Measurements from ENCODE around the gene GP1BB.

GP1BB gene

DNA sequence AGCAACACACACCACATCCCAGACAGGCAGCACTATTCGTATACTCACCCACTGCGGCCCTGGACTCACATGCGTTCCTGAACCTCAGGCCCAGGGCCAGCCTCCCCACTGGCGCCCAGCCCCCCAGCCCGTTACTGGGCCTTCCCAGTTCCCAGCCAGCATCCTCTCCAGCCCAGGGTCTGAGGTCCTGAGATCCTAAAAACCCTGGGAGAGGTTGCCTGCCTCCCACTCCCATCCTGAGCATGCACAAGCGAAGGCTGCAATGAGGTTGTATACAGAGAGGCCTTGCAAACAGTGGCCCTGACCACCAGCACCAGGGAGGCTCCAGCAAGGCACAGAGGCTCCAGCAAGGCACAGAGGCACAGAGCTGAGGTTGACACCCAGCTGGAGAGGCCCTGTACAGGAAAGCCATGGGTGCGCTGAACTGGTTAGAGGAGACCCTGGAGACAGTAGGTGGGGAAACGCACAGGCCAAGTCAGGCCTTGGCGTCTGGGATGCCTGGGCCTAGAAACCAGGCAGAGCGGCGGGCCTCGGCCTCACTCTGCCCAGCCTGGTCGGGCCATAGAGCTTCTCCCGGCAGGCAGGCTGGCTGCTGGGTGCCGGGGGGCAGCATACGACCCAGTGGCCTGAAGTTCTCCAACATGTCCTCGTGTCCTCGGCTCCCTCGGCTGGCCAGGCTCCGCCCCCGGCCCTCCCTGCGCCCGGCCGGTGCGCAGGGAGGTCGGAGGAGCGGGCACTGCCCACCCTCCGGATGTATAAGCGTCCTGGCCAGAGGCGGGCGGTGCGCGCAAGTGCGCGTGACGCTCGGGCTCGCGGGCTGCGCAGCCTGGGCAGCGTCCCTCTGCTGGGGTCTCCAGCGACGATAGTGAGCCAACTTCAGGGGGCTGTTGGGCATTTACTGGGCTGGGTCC is 34.9 kb downstream of the GP1BB start:
- peaks cover 28% of the 10 kb centered on the region for H3K27me3 ChIP-seq (ENCODE audit: control insufficient read depth, insufficient read depth, low read length)
- H3K4me2 ChIP-seq (ENCODE audit: low read length): no peak overlapping the region
- no peaks in the 10 kb centered on the region for H3K9me3 ChIP-seq (replicated peaks; ENCODE audit: low read length)
- no peak overlapping the region for H3K9ac ChIP-seq (ENCODE audit: low read depth, low read length)
- no peaks in the 10 kb centered on the region for H3K36me3 ChIP-seq (ENCODE audit: insufficient read depth, low read length)
- no peak overlapping the region for H3K4me3 ChIP-seq (ENCODE audit: low read length)
- H3K4me1 ChIP-seq (ENCODE audit: control insufficient read depth, insufficient read depth, low read length): peaks cover 6% of the 10 kb centered on the region

DNA sequence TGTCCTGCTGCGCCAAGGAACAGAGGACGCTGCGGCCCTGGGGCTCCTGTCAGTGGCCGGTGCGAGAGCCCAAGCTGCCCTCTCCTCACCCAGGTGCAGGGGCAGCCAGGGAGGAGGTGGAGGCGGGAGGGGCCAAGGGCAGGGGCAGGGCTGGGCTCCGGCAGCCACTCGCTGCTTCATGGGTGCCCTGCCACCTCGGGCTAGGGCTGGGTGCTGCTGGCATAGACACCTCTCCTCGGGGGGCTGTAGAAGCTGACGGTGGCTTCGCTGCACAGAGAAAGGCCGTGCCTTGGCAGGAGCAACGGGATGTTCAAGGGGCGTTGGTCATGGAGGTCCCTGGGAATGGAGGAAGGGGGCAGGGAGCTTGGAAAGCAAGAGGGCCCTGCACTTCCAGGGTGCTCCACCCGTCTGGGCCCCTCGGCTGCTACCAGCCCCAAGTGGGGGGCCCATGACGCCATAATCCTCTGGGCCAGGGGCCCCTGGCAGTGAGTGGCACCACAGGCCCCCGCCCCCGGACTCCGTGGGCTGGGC is 35.6 kb downstream of the GP1BB start:
- Histone ChIP-seq H3K9me3 (replicated peaks; ENCODE audit: low read length) (no peaks in the 10 kb centered on the region), H3K4me1 (ENCODE audit: control insufficient read depth, insufficient read depth, low read length) (peaks cover 10% of the 10 kb centered on the region), H3K9ac (ENCODE audit: low read depth, low read length) (no peak overlapping the region), H3K4me2 (ENCODE audit: low read length) (no peak overlapping the region), H3K36me3 (ENCODE audit: insufficient read depth, low read length) (peaks cover 4% of the 10 kb centered on the region), H3K4me3 (ENCODE audit: low read length) (no peak overlapping the region), H3K27me3 (ENCODE audit: control insufficient read depth, insufficient read depth, low read length) (peaks cover 21% of the 10 kb centered on the region)

DNA sequence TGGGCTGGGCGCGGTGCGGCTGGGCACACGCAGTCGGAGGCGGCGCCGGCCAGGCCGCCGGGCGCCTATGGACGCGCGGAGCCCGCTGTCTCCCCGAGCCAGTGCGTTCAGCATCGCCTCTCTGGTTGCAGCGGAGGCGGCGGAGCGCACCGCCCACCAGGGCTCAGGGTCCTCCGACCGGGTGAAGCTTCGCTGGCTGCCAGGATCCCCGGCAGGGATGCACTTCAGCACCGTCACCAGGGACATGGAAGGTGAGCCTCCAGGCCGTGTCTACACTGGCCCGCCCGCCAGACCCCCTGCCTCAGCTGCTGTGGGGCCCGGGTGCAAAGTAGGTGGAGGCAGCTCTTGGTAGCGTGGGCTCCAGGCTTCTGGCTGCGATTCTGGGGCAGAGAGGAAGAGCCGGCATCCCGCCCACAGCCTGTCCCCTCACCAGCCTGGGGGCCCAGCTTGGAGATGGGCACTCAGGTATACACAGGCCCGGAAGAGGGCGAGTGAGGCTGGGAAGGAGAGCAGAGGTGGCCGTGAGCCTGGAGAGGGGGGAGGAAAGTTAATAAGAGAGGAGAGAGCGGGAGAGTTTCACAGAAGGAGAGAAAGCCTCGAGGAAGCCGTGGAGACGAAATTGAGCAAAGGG is 36.2 kb downstream of the GP1BB start:
- peaks cover 10% of the 10 kb centered on the region for H3K4me1 ChIP-seq (ENCODE audit: control insufficient read depth, insufficient read depth, low read length)
- H3K36me3 ChIP-seq (ENCODE audit: insufficient read depth, low read length): peaks cover 6% of the 10 kb centered on the region
- peak overlapping the region; percentile 78 for H3K9ac ChIP-seq (ENCODE audit: low read depth, low read length)
- peaks cover 15% of the 10 kb centered on the region for H3K27me3 ChIP-seq (ENCODE audit: control insufficient read depth, insufficient read depth, low read length)
- H3K4me2 ChIP-seq (ENCODE audit: low read length): peak overlapping the region; percentile 78
- no peaks in the 10 kb centered on the region for H3K9me3 ChIP-seq (replicated peaks; ENCODE audit: low read length)
- no peak overlapping the region for H3K4me3 ChIP-seq (ENCODE audit: low read length)

DNA sequence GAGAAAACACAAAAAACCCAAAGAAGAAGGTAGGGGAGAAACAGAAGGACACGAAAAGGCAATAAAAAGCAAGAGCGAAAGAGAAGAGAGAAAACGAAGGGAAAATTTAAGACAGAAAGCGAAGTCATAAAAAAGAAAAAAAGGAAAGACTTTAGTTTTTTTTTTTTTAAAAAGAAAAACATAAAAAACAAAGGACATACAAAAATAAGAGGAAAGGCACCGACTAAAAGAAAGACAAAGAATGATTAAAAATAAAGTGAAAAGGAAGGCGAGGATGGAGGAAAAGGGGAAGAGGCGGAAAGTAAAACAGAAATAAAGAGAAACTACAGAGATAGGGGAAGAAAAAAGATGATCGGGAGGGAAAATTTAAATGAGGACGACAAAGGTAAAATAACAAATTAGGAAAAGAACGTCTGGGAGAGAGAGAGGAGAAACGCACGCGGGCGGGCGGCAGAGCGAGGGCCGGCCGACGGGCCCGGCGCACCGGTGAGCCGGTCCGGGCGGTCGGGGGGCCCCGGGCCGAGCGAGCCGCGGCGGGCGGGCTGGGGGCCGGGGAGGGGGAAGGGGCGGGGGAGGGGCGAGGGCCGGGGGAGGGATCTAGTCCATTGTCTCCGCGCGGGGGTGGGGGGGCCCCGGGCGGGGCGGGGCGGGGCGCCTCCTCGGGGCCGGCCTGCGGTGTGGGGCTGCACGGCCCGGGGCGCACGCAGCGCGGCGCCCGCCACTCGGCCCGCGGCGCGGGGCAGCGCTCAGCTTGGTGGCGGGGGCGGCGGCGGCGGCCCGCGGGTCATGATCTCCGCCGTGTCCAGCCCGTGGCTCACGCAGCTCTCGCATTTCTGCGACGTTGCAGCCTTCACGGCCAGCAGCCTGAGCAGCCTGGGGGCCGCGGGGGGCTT is 37.0 kb downstream of the GP1BB start, which contains the start of gene TBX1:
Gene TBX1, plus strand, starts transcription at position 721 of the 893 bp plus-strand sequence. Its CDS starts 66 bp downstream, at position 787.
- Histone ChIP-seq H3K9ac (ENCODE audit: low read depth, low read length) (peak within 1 kb of the TSS; percentile 85), H3K4me3 (ENCODE audit: low read length) (peak within 1 kb of the TSS; percentile 75), H3K4me1 (ENCODE audit: control insufficient read depth, insufficient read depth, low read length) (peaks cover 10% of the 10 kb centered on the region), H3K27me3 (ENCODE audit: control insufficient read depth, insufficient read depth, low read length) (peaks cover 10% of the 10 kb centered on the region), H3K9me3 (replicated peaks; ENCODE audit: low read length) (no peaks in the 10 kb centered on the region), H3K4me2 (ENCODE audit: low read length) (peak within 1 kb of the TSS; percentile 99), H3K36me3 (ENCODE audit: insufficient read depth, low read length) (peaks cover 14% of the 10 kb centered on the region)

DNA sequence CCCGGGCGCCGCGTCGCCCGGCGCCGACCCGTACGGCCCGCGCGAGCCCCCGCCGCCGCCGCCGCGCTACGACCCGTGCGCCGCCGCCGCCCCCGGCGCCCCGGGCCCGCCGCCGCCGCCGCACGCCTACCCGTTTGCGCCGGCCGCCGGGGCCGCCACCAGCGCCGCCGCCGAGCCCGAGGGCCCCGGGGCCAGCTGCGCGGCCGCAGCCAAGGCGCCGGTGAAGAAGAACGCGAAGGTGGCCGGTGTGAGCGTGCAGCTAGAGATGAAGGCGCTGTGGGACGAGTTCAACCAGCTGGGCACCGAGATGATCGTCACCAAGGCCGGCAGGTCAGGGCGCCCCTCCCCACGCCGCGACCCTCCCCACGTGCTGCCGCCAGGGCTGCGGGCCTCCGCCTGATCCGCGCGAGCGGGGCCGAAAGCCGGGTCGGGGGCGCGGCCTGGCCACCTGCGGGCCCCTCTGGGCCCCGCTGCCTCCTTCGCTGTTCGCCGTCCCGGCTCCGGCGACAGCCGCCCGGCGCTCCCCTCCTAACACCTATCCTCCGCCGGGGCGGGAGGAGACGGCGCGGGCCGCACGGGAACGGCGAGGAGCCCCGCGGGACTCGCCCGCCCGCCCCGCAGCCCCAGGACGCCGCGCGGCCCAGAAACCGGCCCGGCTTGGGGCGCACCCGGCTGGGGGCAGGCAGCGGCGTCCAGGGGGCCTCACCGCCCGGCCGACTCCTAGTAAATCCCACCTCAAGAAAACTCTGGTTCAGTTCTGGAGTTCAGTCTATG is 37.8 kb downstream of the GP1BB start:
- Histone ChIP-seq H3K9ac (ENCODE audit: low read depth, low read length) (peak overlapping the region; percentile 85), H3K4me2 (ENCODE audit: low read length) (peak overlapping the region; percentile 99), H3K36me3 (ENCODE audit: insufficient read depth, low read length) (peaks cover 17% of the 10 kb centered on the region), H3K4me1 (ENCODE audit: control insufficient read depth, insufficient read depth, low read length) (peaks cover 10% of the 10 kb centered on the region), H3K27me3 (ENCODE audit: control insufficient read depth, insufficient read depth, low read length) (peaks cover 4% of the 10 kb centered on the region), H3K9me3 (replicated peaks; ENCODE audit: low read length) (no peaks in the 10 kb centered on the region), H3K4me3 (ENCODE audit: low read length) (peak overlapping the region; percentile 75)

DNA sequence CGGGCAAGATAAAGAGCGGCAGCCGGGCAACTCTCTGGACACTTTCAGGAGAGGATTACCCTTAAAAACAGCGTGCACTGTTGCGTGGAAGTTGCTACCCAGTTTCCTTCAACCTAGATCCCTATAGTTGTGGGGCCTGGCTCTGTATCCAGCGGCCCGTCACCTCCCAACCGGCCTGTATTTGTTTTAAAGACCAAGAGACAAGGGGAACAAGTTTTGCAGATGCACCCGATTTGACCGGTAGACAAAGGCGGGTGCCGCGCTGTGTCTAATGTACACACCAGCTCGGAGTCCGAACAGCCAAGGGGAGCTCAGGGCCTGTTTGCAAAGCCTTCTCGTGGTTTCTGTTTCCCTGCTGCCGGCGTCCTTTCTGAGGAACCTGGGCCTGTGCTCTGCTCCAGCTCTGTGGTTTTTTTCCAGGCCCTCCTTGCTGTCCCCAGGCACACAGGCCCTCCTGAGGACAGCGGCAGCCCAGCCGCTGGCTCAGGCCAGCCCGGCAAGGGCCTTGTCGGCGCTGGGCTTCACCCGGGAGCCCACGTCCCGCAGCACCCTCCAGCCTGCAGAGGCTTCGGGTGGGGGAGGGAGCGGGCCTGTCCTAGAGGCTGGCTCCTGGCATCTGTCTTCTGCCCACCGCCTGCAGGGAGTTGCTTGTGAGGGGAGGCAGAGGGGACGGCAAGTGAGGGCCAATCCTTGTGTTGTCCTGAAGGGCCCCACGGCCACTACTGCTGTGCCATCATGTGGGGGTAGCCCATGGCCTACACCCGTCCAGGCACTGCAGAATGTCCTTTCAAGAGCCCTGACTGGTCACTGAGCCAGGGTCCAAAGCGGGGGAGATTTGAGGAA is 38.6 kb downstream of the GP1BB start:
- Histone ChIP-seq H3K4me2 (ENCODE audit: low read length) (peak overlapping the region; percentile 99), H3K27me3 (ENCODE audit: control insufficient read depth, insufficient read depth, low read length) (no peaks in the 10 kb centered on the region), H3K4me3 (ENCODE audit: low read length) (peak overlapping the region; percentile 75), H3K9me3 (replicated peaks; ENCODE audit: low read length) (no peaks in the 10 kb centered on the region), H3K4me1 (ENCODE audit: control insufficient read depth, insufficient read depth, low read length) (peaks cover 10% of the 10 kb centered on the region), H3K9ac (ENCODE audit: low read depth, low read length) (peak overlapping the region; percentile 85), H3K36me3 (ENCODE audit: insufficient read depth, low read length) (peaks cover 19% of the 10 kb centered on the region)

DNA sequence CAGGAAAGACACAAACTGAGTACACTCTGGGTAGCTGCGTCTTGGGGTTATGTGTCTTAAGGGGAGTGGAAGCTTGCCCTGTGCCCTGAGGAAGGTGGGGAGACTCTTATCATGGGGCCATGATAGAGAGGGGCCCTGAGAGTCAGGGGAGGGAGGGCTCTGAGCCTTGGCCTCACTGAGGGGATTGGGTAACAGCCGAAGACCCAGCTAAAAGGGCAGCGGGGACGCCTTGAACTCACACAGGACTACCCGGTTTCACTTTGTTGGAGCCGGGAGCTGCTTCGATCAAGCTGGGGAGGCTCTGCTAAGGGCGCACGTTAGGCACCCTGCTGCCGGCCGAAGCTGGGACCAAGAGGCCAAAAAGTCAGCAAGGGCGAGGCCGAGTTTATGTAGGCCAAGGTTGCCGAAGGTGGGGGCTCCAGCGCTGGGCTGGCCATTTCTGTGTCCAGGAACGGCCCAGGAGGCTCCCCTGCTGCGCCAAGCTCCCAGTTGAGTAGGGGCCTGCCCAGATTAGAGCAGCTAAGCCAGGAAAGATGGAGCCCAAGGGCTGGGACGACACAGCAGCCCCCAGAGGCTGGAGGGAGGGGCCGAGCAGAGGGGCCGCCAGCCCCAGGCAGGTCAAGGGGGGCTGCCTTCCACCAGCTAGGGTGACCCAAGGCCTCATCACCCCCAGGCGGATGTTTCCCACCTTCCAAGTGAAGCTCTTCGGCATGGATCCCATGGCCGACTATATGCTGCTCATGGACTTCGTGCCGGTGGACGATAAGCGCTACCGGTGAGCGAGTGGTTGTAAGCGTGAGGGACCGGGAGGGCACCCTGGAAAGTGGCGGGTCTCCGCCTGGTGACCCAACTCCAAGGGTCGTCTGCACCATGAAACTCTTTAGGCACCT is 39.5 kb downstream of the GP1BB start:
- Histone ChIP-seq H3K4me3 (ENCODE audit: low read length) (peak overlapping the region; percentile 75), H3K9me3 (replicated peaks; ENCODE audit: low read length) (no peaks in the 10 kb centered on the region), H3K4me1 (ENCODE audit: control insufficient read depth, insufficient read depth, low read length) (peaks cover 10% of the 10 kb centered on the region), H3K9ac (ENCODE audit: low read depth, low read length) (peak overlapping the region; percentile 85), H3K4me2 (ENCODE audit: low read length) (peak overlapping the region; percentile 99), H3K36me3 (ENCODE audit: insufficient read depth, low read length) (peaks cover 22% of the 10 kb centered on the region), H3K27me3 (ENCODE audit: control insufficient read depth, insufficient read depth, low read length) (no peaks in the 10 kb centered on the region)

DNA sequence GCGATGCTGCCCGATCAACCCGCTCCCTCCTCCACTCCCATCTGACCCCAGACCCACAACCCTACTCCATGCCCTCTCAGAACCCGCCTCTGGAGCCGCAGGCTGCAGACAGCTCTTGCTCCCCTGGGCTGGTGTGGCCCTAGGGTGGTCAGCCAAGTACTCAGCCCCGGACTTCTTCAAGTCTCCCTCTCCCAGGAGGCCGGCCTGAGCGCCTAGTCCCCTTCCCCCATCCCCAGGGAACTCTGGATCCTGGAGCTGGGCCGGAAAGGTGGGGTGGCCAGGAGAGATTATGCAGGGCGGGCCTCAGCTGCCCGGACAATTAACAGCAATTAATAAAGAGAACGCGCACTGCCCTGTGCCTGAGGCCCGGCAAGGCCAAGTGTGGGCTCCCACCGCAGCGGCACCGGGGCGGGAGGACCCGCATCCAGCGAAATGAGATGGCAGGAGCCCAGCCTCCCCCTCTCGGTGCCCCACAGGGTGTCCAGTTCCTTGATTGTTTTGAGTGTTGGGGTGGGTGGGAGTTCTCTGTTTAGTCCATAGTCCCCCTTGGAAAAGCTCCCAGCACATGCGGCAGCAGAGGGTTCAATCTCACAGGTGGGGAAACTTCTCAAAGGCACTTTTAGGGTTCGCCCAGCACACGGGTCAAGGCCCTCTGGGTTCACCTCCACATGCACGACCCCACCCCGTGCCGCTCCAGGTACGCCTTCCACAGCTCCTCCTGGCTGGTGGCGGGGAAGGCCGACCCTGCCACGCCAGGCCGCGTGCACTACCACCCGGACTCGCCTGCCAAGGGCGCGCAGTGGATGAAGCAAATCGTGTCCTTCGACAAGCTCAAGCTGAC is 40.3 kb downstream of the GP1BB start:
- peaks cover 10% of the 10 kb centered on the region for H3K4me1 ChIP-seq (ENCODE audit: control insufficient read depth, insufficient read depth, low read length)
- H3K4me2 ChIP-seq (ENCODE audit: low read length): peak overlapping the region; percentile 99
- H3K4me3 ChIP-seq (ENCODE audit: low read length): peak overlapping the region; percentile 75
- peaks cover 29% of the 10 kb centered on the region for H3K36me3 ChIP-seq (ENCODE audit: insufficient read depth, low read length)
- no peaks in the 10 kb centered on the region for H3K27me3 ChIP-seq (ENCODE audit: control insufficient read depth, insufficient read depth, low read length)
- no peak overlapping the region for H3K9ac ChIP-seq (ENCODE audit: low read depth, low read length)
- no peaks in the 10 kb centered on the region for H3K9me3 ChIP-seq (replicated peaks; ENCODE audit: low read length)

DNA sequence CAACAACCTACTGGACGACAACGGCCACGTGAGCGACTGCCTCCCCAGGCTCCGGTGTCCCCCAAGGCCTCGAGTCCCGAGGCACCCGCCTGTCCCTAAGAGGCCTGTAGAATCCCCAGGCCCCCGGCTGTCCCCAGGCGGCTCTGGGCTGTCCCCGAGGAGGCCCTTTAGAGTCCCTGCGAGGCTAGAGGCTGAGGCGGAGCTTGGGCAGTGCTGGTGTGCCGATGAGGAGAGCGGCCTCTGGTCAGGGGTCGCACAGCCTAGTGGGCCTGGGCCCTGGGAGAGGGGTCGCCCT is 40.9 kb downstream of the GP1BB start:
- peaks cover 10% of the 10 kb centered on the region for H3K4me1 ChIP-seq (ENCODE audit: control insufficient read depth, insufficient read depth, low read length)
- no peak overlapping the region for H3K4me2 ChIP-seq (ENCODE audit: low read length)
- H3K9ac ChIP-seq (ENCODE audit: low read depth, low read length): no peak overlapping the region
- peaks cover 33% of the 10 kb centered on the region for H3K36me3 ChIP-seq (ENCODE audit: insufficient read depth, low read length)
- no peaks in the 10 kb centered on the region for H3K27me3 ChIP-seq (ENCODE audit: control insufficient read depth, insufficient read depth, low read length)
- H3K9me3 ChIP-seq (replicated peaks; ENCODE audit: low read length): no peaks in the 10 kb centered on the region
- no peak overlapping the region for H3K4me3 ChIP-seq (ENCODE audit: low read length)

All from skeletal muscle satellite cell (primary cell).